Smooth muscle cell (in vitro differentiated cells): ENCODE results near the gene CFAP69. TPM values are rescaled to one million over a fixed set of nuclear protein-coding genes. Genes with fewer than 3 reads are reported as not detected.

Experiments
- DNase-seq: peaks from one replicate; lab custom pipeline; 2025; ENCODE audit not compliant: unreplicated experiment; lab: John Stamatoyannopoulos, UW
- H2AFZ ChIP-seq: fragments of 200-600 bp; sonication (generic); 2 replicates; pipeline ENCODE4 v1.6.0; 2016; ENCODE audit warnings: antibody characterized with exemption, low read depth, mild to moderate bottlenecking
- H3F3A ChIP-seq: fragments of 200-600 bp; sonication (generic); 2 replicates; pipeline ENCODE4 v1.6.0; 2017; ENCODE audit warnings: antibody characterized with exemption, low read depth
- H3K27ac ChIP-seq: fragments of 200-600 bp; sonication (generic); 2 replicates; pipeline ENCODE4 v1.5.1; 2016; ENCODE audit warnings: low read depth, mild to moderate bottlenecking
- H3K27me3 ChIP-seq: fragments of 200-600 bp; sonication (generic); 2 replicates; pipeline ENCODE4 v1.6.1; 2016; ENCODE audit warnings: low read depth, mild to moderate bottlenecking
- H3K36me3 ChIP-seq: fragments of 200-600 bp; sonication (generic); 2 replicates; pipeline ENCODE4 v1.5.1; 2016; ENCODE audit warnings: low read depth
- H3K4me1 ChIP-seq: fragments of 200-600 bp; sonication (generic); 2 replicates; pipeline ENCODE4 v1.5.1; 2016; ENCODE audit warnings: low read depth
- H3K4me2 ChIP-seq: fragments of 200-600 bp; sonication (generic); 2 replicates; pipeline ENCODE4 v1.6.0; 2016; ENCODE audit warnings: mild to moderate bottlenecking
- H3K4me3 ChIP-seq: fragments of 200-600 bp; sonication (generic); 2 replicates; pipeline ENCODE4 v1.5.1; 2016; ENCODE audit warnings: mild to moderate bottlenecking
- H3K79me2 ChIP-seq: fragments of 200-600 bp; sonication (generic); 2 replicates; pipeline ENCODE4 v1.6.0; 2016; ENCODE audit warnings: low read depth, mild to moderate bottlenecking
- H3K9ac ChIP-seq: fragments of 200-600 bp; sonication (generic); 2 replicates; pipeline ENCODE4 v1.6.0; 2016; ENCODE audit warnings: low read depth
- H3K9me3 ChIP-seq: fragments of 200-600 bp; sonication (generic); replicated peaks from 2 replicates; pipeline ENCODE4 v1.5.1; 2016; ENCODE audit warnings: low read depth
- H4K20me1 ChIP-seq: fragments of 200-600 bp; sonication (generic); 2 replicates; pipeline ENCODE4 v1.6.0; 2016; ENCODE audit warnings: low read depth
- WGBS: methylation state at CpG from one replicate; pipeline ENCODE4 v1.1.7; 2016; ENCODE audit warnings: low lambda C conversion rate; 5-methylcytosine and 5-hydroxymethylcytosine counted together
- polyA plus RNA-seq: library from polyadenylated mRNA; unstranded; fragments of >200 nt; fragmentation: Nextera tagmentation; extraction: Ambion mirVana; gene quantifications from 2 replicates; pipeline ENCODE4 v1.2.1, GENCODE V29; 2016
- total RNA-seq: library from RNA; depleted of rRNA; stranded (reverse); fragments of >200 nt; gene quantifications from 2 replicates; pipeline ENCODE4 v1.2.3, GENCODE V29; 2014
- TF ChIP-seq, protein P1 (sequence below): fragments of 200-600 bp; sonication (generic); IDR thresholded peaks from 2 replicates; pipeline ENCODE4 v1.5.1; 2017; ENCODE audit warnings: borderline replicate concordance, mild to moderate bottlenecking, antibody characterized with exemption; ENCODE audit not compliant: insufficient read depth, poor library complexity, severe bottlenecking

Gene CFAP69
- total and polyA plus RNA-seq, 2 experiments from 2014 or later = 0.97 to 8.7 TPM

DNA sequence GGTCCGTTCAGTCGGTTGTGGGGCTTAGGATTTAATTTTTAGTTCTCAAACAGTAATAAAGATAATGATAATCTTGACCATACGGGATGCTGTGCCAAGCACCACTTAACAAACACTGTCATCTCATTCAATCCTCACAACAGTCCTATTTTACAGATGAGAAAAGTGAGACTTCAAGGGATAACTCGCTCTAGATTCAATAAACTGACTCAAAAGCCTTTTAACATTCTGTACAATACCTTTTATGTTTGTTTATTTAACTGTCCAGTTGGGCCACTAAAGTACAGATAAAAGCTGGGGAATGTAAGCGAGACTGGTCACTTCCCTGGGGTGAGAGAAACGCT lies 437 bp upstream of the CFAP69 start:
- peaks cover 9% of the 10 kb centered on the region for H3K27me3 ChIP-seq
- no peaks in the 10 kb centered on the region for H3K79me2 ChIP-seq
- peak overlapping the region; percentile 94 for H2AFZ ChIP-seq
- peak overlapping the region; percentile 97 for H3K4me2 ChIP-seq
- H3K9ac ChIP-seq = peak overlapping the region; percentile 90
- WGBS = 8% methylated on average over 6 of the region's 6 CpGs
- H3F3A ChIP-seq = no peaks in the 10 kb centered on the region
- H3K9me3 ChIP-seq = no peaks in the 10 kb centered on the region
- no peak overlapping the region for H3K27ac ChIP-seq
- peak overlapping the region; percentile 72 for H3K4me3 ChIP-seq
- peaks cover 6% of the 10 kb centered on the region for H3K4me1 ChIP-seq
- H4K20me1 ChIP-seq = no peaks in the 10 kb centered on the region
- no peaks in the 10 kb centered on the region for H3K36me3 ChIP-seq
- TF ChIP-seq, protein P1, sequence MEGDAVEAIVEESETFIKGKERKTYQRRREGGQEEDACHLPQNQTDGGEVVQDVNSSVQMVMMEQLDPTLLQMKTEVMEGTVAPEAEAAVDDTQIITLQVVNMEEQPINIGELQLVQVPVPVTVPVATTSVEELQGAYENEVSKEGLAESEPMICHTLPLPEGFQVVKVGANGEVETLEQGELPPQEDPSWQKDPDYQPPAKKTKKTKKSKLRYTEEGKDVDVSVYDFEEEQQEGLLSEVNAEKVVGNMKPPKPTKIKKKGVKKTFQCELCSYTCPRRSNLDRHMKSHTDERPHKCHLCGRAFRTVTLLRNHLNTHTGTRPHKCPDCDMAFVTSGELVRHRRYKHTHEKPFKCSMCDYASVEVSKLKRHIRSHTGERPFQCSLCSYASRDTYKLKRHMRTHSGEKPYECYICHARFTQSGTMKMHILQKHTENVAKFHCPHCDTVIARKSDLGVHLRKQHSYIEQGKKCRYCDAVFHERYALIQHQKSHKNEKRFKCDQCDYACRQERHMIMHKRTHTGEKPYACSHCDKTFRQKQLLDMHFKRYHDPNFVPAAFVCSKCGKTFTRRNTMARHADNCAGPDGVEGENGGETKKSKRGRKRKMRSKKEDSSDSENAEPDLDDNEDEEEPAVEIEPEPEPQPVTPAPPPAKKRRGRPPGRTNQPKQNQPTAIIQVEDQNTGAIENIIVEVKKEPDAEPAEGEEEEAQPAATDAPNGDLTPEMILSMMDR = no peak
- no peak for DNase-seq

DNA sequence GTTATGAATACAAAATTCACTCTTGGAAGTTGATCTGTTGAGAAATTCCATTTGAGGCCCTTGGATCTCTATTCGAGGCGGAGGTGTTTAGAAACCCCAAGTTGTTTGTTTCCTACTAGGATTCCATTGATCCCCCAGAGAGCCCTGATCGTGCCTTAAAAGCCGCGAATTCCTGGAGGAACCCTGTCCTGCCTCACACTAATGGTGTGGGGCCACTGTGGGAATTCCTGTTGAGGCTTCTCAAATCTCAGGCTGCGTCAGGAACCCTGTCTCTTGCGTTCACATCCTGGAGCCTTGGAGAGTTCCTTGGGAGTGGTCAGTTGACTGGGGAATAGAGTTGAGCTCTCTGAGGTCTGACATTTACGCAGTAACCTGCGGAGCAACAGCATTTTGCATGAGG lies 1.2 kb downstream of the CFAP69 start:
- Histone ChIP-seq H3K4me2 (peak overlapping the region; percentile 97), H3K27ac (no peak overlapping the region), H3K9me3 (no peaks in the 10 kb centered on the region), H3K79me2 (no peaks in the 10 kb centered on the region), H3K27me3 (peaks cover 9% of the 10 kb centered on the region), H3F3A (no peaks in the 10 kb centered on the region), H3K9ac (no peak overlapping the region), H3K4me1 (peaks cover 6% of the 10 kb centered on the region), H2AFZ (peak overlapping the region; percentile 94), H3K4me3 (peak overlapping the region; percentile 72), H4K20me1 (no peaks in the 10 kb centered on the region), H3K36me3 (no peaks in the 10 kb centered on the region)
- WGBS = 5% methylated on average over 9 of the region's 9 CpGs
- DNase-seq = no peak
- TF ChIP-seq, protein P1 = no peak

DNA sequence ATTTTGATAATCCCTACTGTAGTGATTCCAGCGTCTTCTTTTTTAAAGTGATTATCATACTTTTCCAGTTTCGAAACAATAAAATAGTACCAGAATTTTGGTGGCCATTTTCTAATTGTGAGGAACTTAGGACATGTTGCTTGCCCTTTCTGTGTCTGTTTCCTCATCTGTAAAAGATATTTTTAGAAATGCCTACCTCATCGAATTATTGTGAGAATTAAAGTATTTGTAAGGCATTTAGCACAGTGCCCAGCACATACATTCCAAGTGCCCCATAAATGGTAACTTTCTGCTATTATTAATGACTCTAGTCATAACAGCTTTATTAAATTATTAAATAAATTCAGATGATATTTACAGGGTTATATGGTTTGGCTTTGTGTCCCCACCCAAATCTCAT lies 3.7 kb downstream of the CFAP69 start:
- 89% methylated on average over 3 of the region's 3 CpGs for WGBS
- H3K27ac ChIP-seq = no peak overlapping the region
- peaks cover 6% of the 10 kb centered on the region for H3K4me1 ChIP-seq
- H3K4me2 ChIP-seq = no peak overlapping the region
- no peaks in the 10 kb centered on the region for H3F3A ChIP-seq
- DNase-seq = no peak
- H2AFZ ChIP-seq = no peak overlapping the region
- TF ChIP-seq, protein P1 = no peak
- H3K36me3 ChIP-seq = no peaks in the 10 kb centered on the region
- H3K4me3 ChIP-seq = no peak overlapping the region
- H3K79me2 ChIP-seq = no peaks in the 10 kb centered on the region
- H3K9ac ChIP-seq = no peak overlapping the region
- H3K27me3 ChIP-seq = peaks cover 9% of the 10 kb centered on the region
- no peaks in the 10 kb centered on the region for H4K20me1 ChIP-seq
- H3K9me3 ChIP-seq = no peaks in the 10 kb centered on the region

DNA sequence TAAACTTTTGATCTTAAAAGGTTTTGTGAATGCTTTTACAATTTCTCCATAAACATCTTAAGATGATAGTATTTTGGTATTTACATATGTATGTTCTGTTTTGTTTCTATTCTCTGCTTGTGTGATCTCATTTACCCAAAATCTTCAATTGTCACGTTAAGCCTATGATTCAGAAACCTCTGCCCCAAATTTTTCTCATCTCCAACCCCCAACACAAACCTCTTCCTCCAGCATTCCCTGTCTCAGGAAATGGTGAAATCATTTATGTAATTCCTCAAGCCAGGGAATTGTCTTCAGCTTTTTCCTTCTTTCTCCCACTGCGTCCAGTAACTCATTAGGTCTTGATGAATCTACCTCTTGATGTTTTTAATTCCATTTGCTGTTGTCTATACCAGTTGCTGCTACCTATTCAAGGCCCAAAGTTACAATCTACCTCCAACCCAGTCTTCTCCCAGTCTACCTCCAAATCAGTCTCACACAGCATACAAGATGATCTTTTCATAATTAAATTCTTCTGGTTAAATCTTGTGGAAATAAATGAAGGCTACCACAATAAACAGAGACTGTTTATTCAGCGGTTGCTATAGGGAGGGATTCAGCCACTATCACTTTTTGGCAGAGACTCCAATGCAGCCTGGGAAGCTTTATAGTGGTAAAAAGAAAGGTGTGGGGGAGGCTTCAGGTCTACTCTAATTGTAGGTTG lies 5.8 kb downstream of the CFAP69 start:
- H3K27ac ChIP-seq = no peak overlapping the region
- H3K9me3 ChIP-seq = no peaks in the 10 kb centered on the region
- TF ChIP-seq, protein P1 = no peak
- H3K79me2 ChIP-seq = no peaks in the 10 kb centered on the region
- H3K4me3 ChIP-seq = no peak overlapping the region
- WGBS = 78% methylated on average over 3 of the region's 3 CpGs
- peaks cover 8% of the 10 kb centered on the region for H3K27me3 ChIP-seq
- H3K9ac ChIP-seq = no peak overlapping the region
- no peaks in the 10 kb centered on the region for H3K36me3 ChIP-seq
- no peak for DNase-seq
- no peak overlapping the region for H2AFZ ChIP-seq
- no peaks in the 10 kb centered on the region for H4K20me1 ChIP-seq
- no peaks in the 10 kb centered on the region for H3F3A ChIP-seq
- no peak overlapping the region for H3K4me2 ChIP-seq
- H3K4me1 ChIP-seq = peaks cover 4% of the 10 kb centered on the region
